Left lung (tissue), 10 donors: ENCODE measurements around the gene SGCG. TPM values are rescaled to one million over a fixed set of nuclear protein-coding genes. Genes with fewer than 3 reads are reported as not detected.
"Not testable (repeated sequence)": the region's sequence is repeated elsewhere in the genome, so short reads cannot be mapped to it uniquely, and the experiment has no call there.

ENCODE experiments used
- ATAC-seq: fragments of 200-7000 bp; cut with Tn5 transposase; one replicate; pipeline ENCODE4 v1.9.1; 2020; ENCODE audit warnings: moderate library complexity
- DNase-seq, 4 donors: peaks; one replicate each; pipeline ENCODE4 v3.0.0-alpha.2; 2013 to 2020
- H3K27ac ChIP-seq, 2 donors: fragments of 200-600 bp; sonication (generic) in 1 of 2; one replicate each; pipeline versions ENCODE4 v1.5.0 to v1.8.0; 2020 to 2021
- H3K27me3 ChIP-seq, 2 donors: fragments of 200-600 bp; sonication (generic) in 1 of 2; one replicate each; pipeline versions ENCODE4 v1.5.0 to v1.8.0; 2020 to 2021
- H3K36me3 ChIP-seq, 2 donors: fragments of 200-600 bp; sonication (generic) in 1 of 2; one replicate each; pipeline versions ENCODE4 v1.5.0 to v1.8.0; 2020 to 2021
- H3K4me1 ChIP-seq, 2 donors: fragments of 200-600 bp; one replicate each; pipeline ENCODE4 v1.8.0; 2021
- H3K4me3 ChIP-seq, 2 donors: fragments of 200-600 bp; sonication (generic) in 1 of 2; one replicate each; pipeline versions ENCODE4 v1.5.0 to v1.8.0; 2020 to 2021; ENCODE audit warnings: mild to moderate bottlenecking in 1 of 2
- H3K9me3 ChIP-seq, 2 donors: fragments of 200-600 bp; sonication (generic) in 1 of 2; one replicate each; pipeline versions ENCODE4 v1.5.0 to v1.8.0; 2020 to 2021
- CTCF ChIP-seq, 2 donors: fragments of 200-600 bp; sonication (generic) in 1 of 2; IDR thresholded peaks; one replicate each; pipeline versions ENCODE4 v1.5.0 to v1.8.0; 2021; ENCODE audit warnings: antibody characterized with exemption in 2 of 2
- intact Hi-C, 2 donors: fragments of 100-400 bp; cut with DNase I; formaldehyde crosslinking; loops; one replicate each; pipeline versions ENCODE4 v1.11.2 to v1.14.2; 2022
- polyA plus RNA-seq, 6 donors: library from polyadenylated mRNA; unstranded; fragments of 120-200 nt; gene quantifications; one replicate each; pipeline ENCODE4 v1.2.1, GENCODE V29; 2013; ENCODE audit not compliant: insufficient read length in 6 of 6
- total RNA-seq, 2 donors: library from RNA; stranded (reverse); fragmentation: NEBNext Ultra II Directional; extraction: Animal tissue kit (Norgen Biotek cat#: 25700); gene quantifications; one replicate each; pipeline ENCODE4 v1.2.1, GENCODE V29; 2021
- donor health status: DM: no; HTN: yes; CAD: no.
- donor health status: DM: no; HTN: no; CAD: no.

The SGCG gene
- total and polyA plus RNA-seq, 8 donors = 2.1 to 16.4 (median 12.5) TPM

GRCh38 chr13:23235994-23236393, 55.2 kb downstream of the SGCG start:
- TF ChIP-seq CTCF (IDR thresholded peaks at IDR 0.05) = no peak
- Histone ChIP-seq H3K36me3 (no peaks in the 10 kb centered on the region), H3K27me3 (no peaks in the 10 kb centered on the region), H3K4me3 (no peak overlapping the region), H3K9me3 (no peaks in the 10 kb centered on the region), H3K27ac (no peak overlapping the region), H3K4me1 (no peaks in the 10 kb centered on the region)
- intact Hi-C loops = no loop called here
- DNase-seq = no peak
- ATAC-seq = no peak

- TF ChIP-seq CTCF (IDR thresholded peaks at IDR 0.05) = no peak
- no peaks in the 10 kb centered on the region for H3K4me1 ChIP-seq
- H3K4me3 ChIP-seq = no peak overlapping the region
- no peak for ATAC-seq
- no peak for DNase-seq
- no peak overlapping the region for H3K27ac ChIP-seq
- intact Hi-C loops = loop anchor here in 1 of 2 donors (10.0 kb wide), 1 partner anchor 802 kb away; no protein-coding TSS in a partner anchor
- H3K9me3 ChIP-seq = no peaks in the 10 kb centered on the region
- no peaks in the 10 kb centered on the region for H3K27me3 ChIP-seq
- H3K36me3 ChIP-seq = no peaks in the 10 kb centered on the region
Observed at GRCh38 chr13:23243066-23243465, 62.3 kb downstream of the SGCG start.

DNA sequence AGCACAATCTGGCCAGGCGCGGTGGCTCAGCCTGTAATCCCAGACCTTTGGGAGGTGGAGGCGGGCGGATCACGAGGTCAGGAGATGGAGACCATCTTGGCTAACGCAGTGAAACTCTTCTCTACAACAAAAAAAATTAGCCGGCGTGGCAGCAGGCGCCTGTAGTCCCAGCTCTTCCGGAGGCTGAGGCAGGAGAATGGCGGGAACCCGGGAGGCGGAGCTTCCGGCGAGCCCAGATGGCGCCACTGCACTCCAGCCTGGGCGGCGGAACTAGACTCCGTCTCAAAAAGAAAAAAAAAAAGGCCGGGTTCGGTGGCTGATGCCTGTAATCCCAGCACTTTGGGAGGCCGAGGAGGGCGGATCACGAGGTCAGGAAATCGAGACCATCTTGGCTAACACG, 67.6 kb downstream of the SGCG start:
- DNase-seq, H3K9me3 ChIP-seq, H3K27me3 ChIP-seq, H3K4me1 ChIP-seq, H3K4me3 ChIP-seq, H3K36me3 ChIP-seq, H3K27ac ChIP-seq, ATAC-seq: not testable (repeated sequence)
- intact Hi-C loops = loop anchor here in 1 of 2 donors (10.0 kb wide), 1 partner anchor 796 kb away; no protein-coding TSS in a partner anchor

DNA sequence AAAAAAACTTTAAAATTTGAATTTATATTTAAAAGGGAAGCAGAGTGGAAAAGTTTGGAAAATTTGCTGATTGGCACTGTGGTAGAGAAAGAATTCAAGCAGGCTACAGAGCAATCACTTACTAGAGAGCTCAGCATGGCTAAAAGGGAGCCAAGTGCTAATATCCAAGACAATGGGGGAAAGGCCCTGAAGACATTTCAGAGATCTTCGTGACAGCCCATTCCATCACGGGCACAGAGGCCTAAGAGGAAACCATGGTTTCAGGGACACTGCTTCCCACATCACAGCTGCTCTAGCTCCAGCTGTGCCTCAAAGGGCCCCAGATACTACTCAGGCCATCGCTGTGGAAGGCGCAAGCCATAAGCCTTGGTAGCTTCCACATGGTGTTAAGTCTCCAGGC, 73.7 kb downstream of the SGCG start:
- Histone ChIP-seq H3K36me3 (no peaks in the 10 kb centered on the region), H3K27ac (no peak overlapping the region), H3K4me3 (no peak overlapping the region), H3K9me3 (peaks cover 0 to 1% of the 10 kb centered on the region in 2 donors), H3K4me1 (no peaks in the 10 kb centered on the region), H3K27me3 (no peaks in the 10 kb centered on the region)
- no peak for ATAC-seq
- DNase-seq = no peak
- no peak for TF ChIP-seq CTCF (IDR thresholded peaks at IDR 0.05)
- intact Hi-C loops = no loop called here

- TF ChIP-seq CTCF (IDR thresholded peaks at IDR 0.05) = no peak
- Histone ChIP-seq H3K4me3 (no peak overlapping the region), H3K9me3 (no peaks in the 10 kb centered on the region), H3K27me3 (no peaks in the 10 kb centered on the region), H3K27ac (no peak overlapping the region), H3K36me3 (no peaks in the 10 kb centered on the region), H3K4me1 (no peaks in the 10 kb centered on the region)
- ATAC-seq = no peak
- DNase-seq = no peak
- intact Hi-C loops = no loop called here
Observed at GRCh38 chr13:23267571-23267970, 86.8 kb downstream of the SGCG start.

- TF ChIP-seq CTCF (IDR thresholded peaks at IDR 0.05) = no peak
- DNase-seq = no peak
- Histone ChIP-seq H3K27ac (no peak overlapping the region), H3K4me1 (no peaks in the 10 kb centered on the region), H3K4me3 (no peak overlapping the region), H3K27me3 (no peaks in the 10 kb centered on the region), H3K36me3 (no peaks in the 10 kb centered on the region), H3K9me3 (no peaks in the 10 kb centered on the region)
- intact Hi-C loops = no loop called here
- ATAC-seq = no peak
Observed at GRCh38 chr13:23268441-23268840, 87.7 kb downstream of the SGCG start.
